ENCODE data around the gene PPHLN1. TPM values are rescaled to one million over a fixed set of nuclear protein-coding genes. Genes with fewer than 3 reads are reported as not detected.

PPHLN1 gene
- total and polyA plus RNA-seq, 2 donors (not counting 1 experiment from before 2014, with no cell fraction given), result 47.6 to 91.4 TPM

DNA sequence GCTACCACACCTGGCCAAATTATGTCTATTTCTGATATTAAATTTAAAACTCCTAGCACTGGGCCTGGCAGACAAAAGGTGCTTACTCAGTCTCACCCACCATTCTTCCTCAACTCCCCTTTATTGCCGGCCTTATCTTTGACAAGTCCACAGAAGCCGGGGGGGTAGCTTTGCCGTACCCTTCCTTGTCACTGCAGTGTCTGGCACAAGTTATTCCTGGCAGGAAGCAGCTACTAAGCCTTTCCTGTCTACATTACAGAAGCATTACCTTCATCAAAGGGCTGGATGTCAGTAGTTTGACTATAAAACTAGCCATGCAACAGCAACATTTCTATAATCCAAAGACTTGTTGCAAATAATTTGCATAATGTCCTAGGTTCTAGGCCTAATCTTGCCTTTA, 136.5 kb downstream of the PPHLN1 start:
- Histone ChIP-seq H4K20me1 (ENCODE audit: control insufficient read depth, extremely low read depth, insufficient read depth, low read length) (no peaks in the 10 kb centered on the region), H3K4me3 (replicated peaks in 1 of 4; ENCODE audit: control extremely low read depth in 1 of 4, insufficient read depth in 1 of 4, low read depth in 3 of 4, low read length in 4 of 4) (no peak overlapping the region), H3K4me1 (ENCODE audit: control insufficient read depth, extremely low read depth, insufficient read depth, low read length) (no peaks in the 10 kb centered on the region), H3K79me2 (ENCODE audit: control insufficient read depth, insufficient read depth, low read length) (no peaks in the 10 kb centered on the region), H3K9me3 (ENCODE audit: control insufficient read depth, insufficient read depth, low read depth, low read length) (no peaks in the 10 kb centered on the region), H2AFZ (ENCODE audit: low read length) (no peak overlapping the region), H3K27ac (ENCODE audit: insufficient read depth, low read length) (no peak overlapping the region), H3K27me3 (ENCODE audit: control insufficient read depth, insufficient read depth, low read length) (no peaks in the 10 kb centered on the region), H3K4me2 (ENCODE audit: extremely low read depth, insufficient read depth, low read length) (no peak overlapping the region), H3K9ac (ENCODE audit: insufficient read depth, low read length) (no peak overlapping the region), H3K36me3 (ENCODE audit: control insufficient read depth, insufficient read depth, low read length) (peaks cover 2% of the 10 kb centered on the region)
- TF ChIP-seq EZH2 (IDR thresholded peaks at IDR 0.05; ENCODE audit: low read length, missing control alignments), result no peak
- TF ChIP-seq CTCF (conservative IDR thresholded peaks at IDR 0.05 in 1 of 2, IDR thresholded peaks at IDR 0.05 in 1 of 2; ENCODE audit: low read depth in 1 of 2, low read length in 2 of 2), result no peak
- DNase-seq (ENCODE audit: low read depth in 2 of 2), result no peak

DNA sequence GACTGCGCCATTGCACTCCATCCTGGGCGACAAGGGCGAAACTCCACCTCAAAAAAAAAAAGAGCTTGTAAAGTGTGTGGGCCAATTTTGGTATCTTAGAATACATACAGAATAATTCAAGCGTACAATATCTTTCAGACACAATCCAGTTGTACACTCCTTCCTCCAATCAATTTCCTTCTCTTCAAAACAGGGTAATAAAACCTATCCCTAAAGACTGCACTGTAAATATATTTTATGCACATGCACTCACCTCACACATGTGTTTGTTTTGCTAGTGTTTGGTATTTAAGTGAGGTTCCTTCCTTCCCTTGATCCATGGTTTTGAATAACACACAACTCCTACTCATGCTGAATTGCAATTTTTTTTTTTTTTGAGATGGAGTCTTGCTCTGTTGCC, 137.7 kb downstream of the PPHLN1 start:
- Histone ChIP-seq H3K36me3 (ENCODE audit: control insufficient read depth, insufficient read depth, low read length) (peaks cover 2% of the 10 kb centered on the region), H3K4me1 (ENCODE audit: control insufficient read depth, extremely low read depth, insufficient read depth, low read length) (no peaks in the 10 kb centered on the region), H3K9me3 (ENCODE audit: control insufficient read depth, insufficient read depth, low read depth, low read length) (no peaks in the 10 kb centered on the region), H3K4me2 (ENCODE audit: extremely low read depth, insufficient read depth, low read length) (no peak overlapping the region), H3K27ac (ENCODE audit: insufficient read depth, low read length) (no peak overlapping the region), H3K79me2 (ENCODE audit: control insufficient read depth, insufficient read depth, low read length) (no peaks in the 10 kb centered on the region), H3K4me3 (replicated peaks in 1 of 4; ENCODE audit: control extremely low read depth in 1 of 4, insufficient read depth in 1 of 4, low read depth in 3 of 4, low read length in 4 of 4) (no peak overlapping the region), H2AFZ (ENCODE audit: low read length) (no peak overlapping the region), H4K20me1 (ENCODE audit: control insufficient read depth, extremely low read depth, insufficient read depth, low read length) (no peaks in the 10 kb centered on the region), H3K9ac (ENCODE audit: insufficient read depth, low read length) (no peak overlapping the region), H3K27me3 (ENCODE audit: control insufficient read depth, insufficient read depth, low read length) (no peaks in the 10 kb centered on the region)
- DNase-seq (ENCODE audit: low read depth in 2 of 2), result no peak
- TF ChIP-seq EZH2 (IDR thresholded peaks at IDR 0.05; ENCODE audit: low read length, missing control alignments), result no peak
- TF ChIP-seq CTCF (conservative IDR thresholded peaks at IDR 0.05 in 1 of 2, IDR thresholded peaks at IDR 0.05 in 1 of 2; ENCODE audit: low read depth in 1 of 2, low read length in 2 of 2), result no peak

- H3K4me1 ChIP-seq (ENCODE audit: control insufficient read depth, extremely low read depth, insufficient read depth, low read length), result no peaks in the 10 kb centered on the region
- H3K27me3 ChIP-seq (ENCODE audit: control insufficient read depth, insufficient read depth, low read length), result no peaks in the 10 kb centered on the region
- H3K9ac ChIP-seq (ENCODE audit: insufficient read depth, low read length), result no peak overlapping the region
- TF ChIP-seq CTCF (conservative IDR thresholded peaks at IDR 0.05 in 1 of 2, IDR thresholded peaks at IDR 0.05 in 1 of 2; ENCODE audit: low read depth in 1 of 2, low read length in 2 of 2) (no peak), EZH2 (IDR thresholded peaks at IDR 0.05; ENCODE audit: low read length, missing control alignments) (no peak)
- no peaks in the 10 kb centered on the region for H4K20me1 ChIP-seq (ENCODE audit: control insufficient read depth, extremely low read depth, insufficient read depth, low read length)
- no peaks in the 10 kb centered on the region for H3K79me2 ChIP-seq (ENCODE audit: control insufficient read depth, insufficient read depth, low read length)
- no peaks in the 10 kb centered on the region for H3K9me3 ChIP-seq (ENCODE audit: control insufficient read depth, insufficient read depth, low read depth, low read length)
- peak in 1 of 2 donors; percentile 62 for DNase-seq (ENCODE audit: low read depth in 2 of 2)
- H3K27ac ChIP-seq (ENCODE audit: insufficient read depth, low read length), result no peak overlapping the region
- H3K4me3 ChIP-seq (replicated peaks in 1 of 4; ENCODE audit: control extremely low read depth in 1 of 4, insufficient read depth in 1 of 4, low read depth in 3 of 4, low read length in 4 of 4), result no peak overlapping the region
- H2AFZ ChIP-seq (ENCODE audit: low read length), result no peak overlapping the region
- peaks cover 2% of the 10 kb centered on the region for H3K36me3 ChIP-seq (ENCODE audit: control insufficient read depth, insufficient read depth, low read length)
- H3K4me2 ChIP-seq (ENCODE audit: extremely low read depth, insufficient read depth, low read length), result no peak overlapping the region
These were observed 142.4 kb downstream of the PPHLN1 start for GRCh38 chr12:42468341-42468821.

Data from fibroblast of lung (primary cell).